ENCODE data around the gene GAS2. TPM values are rescaled to one million over a fixed set of nuclear protein-coding genes. Genes with fewer than 3 reads are reported as not detected.
A peak's percentile ranks its signal among the peaks of the same experiment; 100 is the strongest.

GAS2 gene
- total RNA-seq, 1 donor from 2014 or later: 3.3 TPM

DNA sequence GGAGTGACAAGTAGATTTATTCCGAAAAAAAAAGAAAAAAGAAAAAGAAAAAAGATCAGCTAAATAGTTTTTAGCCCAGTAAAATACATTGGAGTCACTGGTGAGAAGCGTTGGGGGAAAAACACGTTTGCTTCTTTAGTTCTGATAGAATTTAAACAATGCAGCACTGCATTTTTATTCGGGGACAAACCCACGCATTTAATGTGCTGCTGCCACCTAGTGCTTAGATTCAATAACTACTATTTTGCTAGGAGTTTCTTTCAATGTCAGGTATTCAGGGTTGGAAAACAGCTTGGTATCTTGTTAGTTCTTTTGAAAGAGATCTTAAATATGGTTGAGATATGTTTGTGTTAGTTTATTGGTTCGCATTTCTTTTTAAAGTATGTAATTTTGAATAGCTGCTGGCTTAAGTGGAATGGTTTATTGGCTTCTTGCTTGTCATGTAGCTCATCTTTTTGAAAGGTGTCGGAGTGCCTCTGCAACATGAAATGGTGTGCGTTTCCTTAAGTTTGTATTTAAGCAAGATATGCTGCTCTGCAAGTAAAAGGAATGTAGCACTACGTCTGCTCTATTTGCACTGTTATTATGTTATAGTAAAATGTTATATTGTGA, 121.2 kb downstream of the GAS2 start:
- peak; percentile 12 for DNase-seq (ENCODE audit: low spot score)

DNA sequence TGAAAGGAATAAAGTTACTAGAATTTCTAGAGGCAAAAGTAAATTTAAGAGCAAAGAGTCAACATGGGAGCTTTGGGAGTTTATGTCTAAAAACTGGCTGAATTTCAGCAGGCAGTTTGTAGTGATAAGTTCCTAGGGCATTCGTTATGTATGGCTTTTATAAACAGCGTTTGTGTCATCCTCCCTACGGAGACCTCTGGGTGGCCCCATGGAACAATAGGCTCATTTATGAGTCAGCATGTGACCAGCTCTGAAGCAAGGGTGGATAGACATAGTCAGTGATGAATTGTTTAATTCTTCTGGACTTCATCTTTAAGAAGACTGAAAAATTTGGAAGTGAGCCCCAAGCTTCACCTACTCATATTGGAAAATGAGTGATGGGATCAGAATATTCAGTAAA, 126.1 kb downstream of the GAS2 start:
- peak; percentile 19 for DNase-seq (ENCODE audit: low spot score)

DNA sequence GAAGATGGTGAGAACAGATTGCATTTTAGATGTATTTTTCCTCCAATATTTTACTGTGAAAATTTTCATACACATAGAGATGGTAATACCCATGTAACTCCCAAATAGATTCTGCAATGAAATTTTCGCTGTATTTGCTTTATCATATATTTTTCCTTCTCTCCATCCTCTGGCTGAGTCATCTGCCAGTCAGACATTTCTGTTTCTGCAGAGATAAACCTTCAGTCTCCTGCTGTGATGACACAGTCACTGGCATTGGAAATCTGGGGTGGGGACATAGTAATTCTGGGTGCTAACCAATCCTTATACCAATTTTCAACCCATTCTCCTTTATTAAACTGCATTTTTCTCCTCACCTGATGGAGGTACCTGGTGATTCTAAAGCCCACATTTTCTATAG, 129.5 kb downstream of the GAS2 start:
- no peak for DNase-seq (ENCODE audit: low spot score)

DNA sequence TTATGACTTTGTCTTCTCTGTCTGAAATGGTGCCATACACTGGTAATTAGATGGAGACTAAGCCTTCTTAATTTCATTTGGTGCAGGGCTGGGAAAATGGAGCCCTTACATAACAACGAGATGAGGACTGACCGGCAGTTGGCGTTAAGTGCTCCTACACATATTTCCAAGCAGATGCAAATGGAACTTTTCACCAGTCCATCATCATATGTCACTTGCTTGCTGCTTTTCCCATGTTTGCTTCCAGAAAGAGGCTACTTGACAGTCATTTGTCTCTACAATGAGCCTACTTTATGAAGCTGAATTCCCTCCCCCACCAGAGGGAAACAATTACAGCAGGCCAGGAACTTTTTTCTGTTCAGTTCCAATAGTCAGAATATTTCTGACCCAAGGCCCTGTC, 130.6 kb downstream of the GAS2 start:
- no peak for DNase-seq (ENCODE audit: low spot score)

DNA sequence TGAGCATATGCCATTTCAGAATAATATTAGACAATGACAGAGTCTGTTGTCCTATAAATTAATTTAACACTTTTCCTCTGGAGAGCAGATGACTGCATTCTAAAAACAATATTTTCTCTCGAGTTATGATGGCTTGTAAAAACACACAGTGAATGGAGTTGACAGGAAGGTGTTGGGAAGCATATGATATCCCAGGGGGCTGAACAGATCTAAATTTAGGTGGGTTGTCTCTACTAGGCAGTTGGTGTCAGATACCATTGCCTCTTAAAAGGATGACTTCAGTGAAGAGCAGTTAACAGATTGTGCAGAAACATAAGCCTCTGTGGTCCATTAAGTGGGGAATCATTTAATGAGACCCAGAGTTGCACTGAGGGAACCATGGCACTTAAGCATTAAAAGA, 132.5 kb downstream of the GAS2 start:
- DNase-seq (ENCODE audit: low spot score): no peak

DNA sequence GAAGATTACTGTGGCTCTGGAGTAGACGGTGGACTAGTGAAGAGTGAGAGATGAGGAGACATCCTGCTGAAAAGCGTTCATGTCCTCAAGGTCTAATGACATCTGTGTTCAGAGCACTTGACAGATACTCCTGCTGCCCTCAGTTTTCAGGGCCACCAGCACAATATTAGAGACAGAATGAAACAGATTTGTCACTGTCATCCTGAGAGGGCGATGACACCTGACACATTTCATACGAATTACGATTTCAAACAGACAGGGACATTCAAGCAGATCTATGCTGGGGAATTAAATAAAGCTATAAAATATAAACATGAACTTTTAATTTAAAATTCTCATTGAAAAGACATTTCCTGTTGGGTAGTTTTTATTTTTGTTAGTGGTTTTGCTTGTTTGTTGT, 134.1 kb downstream of the GAS2 start:
- no peak for DNase-seq (ENCODE audit: low spot score)

DNA sequence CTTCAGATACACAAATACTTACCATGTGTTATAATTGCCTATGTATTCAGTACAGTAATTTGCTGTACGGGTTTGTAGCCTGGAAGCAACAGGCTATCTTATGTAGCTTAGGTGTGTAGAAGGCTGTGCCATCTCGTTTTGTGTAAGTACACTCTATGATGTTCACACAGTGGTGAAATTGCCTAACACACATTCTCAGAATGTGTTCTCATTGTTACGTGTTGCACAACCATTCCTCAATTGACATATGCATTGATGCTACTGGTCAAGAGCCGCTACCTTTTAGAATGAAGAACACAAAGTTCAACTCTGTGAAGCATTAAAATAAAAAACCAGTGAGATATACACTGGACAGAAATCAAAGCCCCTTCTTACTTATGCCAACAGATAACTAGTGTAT, 136.4 kb downstream of the GAS2 start:
- DNase-seq (ENCODE audit: low spot score): no peak

DNA sequence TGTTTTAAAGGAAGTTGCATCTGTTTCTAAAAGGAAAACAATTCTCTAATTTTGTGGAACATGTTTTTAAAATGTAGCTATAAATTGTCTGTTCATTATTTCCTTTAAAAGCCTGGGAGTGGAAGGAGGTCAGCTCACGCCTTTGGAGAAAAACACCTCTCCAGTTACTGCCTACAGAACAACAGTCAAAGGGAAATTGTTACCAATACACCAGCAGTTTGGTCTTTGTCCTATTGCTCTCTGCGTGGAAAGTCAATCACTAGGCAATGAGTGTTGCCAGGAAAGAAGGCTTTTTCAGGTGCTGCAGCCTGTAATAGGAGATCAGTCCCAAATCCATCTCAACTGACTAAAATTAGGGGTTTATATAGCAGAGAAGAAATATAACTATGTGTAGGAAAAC, 141.0 kb downstream of the GAS2 start:
- no peak for DNase-seq (ENCODE audit: low spot score)

DNA sequence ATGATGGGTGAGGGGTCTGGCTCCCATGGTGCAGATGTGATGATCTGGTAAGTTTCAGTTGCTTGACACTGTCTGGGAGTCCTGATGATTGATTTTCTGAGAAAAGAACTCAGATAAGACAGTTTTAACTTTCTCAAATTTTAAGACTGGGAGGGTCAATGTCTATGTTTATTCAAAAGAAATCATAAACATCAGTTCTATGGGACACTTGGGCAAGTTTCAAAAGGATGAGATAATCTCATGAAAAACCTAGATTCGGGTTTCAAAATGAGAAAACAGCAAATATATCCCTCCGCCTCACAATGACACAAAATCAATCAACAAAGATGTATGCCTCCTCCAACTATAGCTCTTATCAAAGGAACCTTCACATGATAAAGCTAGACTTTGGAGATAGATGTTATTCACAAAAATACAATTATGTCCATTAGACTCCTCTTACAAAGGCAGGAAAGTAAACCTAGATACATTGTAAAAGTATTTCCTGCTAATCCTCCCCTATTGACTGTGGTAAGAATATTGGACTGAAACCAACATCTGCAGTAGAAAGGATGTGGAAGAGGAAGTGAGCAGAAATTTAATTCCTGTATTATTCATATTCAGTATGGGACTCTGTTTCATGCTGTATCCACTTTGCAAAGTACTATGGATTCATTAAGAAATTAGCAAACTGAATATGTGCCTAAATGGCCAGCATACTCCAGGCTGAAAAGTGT, 141.6 kb downstream of the GAS2 start:
- DNase-seq (ENCODE audit: low spot score): no peak

DNA sequence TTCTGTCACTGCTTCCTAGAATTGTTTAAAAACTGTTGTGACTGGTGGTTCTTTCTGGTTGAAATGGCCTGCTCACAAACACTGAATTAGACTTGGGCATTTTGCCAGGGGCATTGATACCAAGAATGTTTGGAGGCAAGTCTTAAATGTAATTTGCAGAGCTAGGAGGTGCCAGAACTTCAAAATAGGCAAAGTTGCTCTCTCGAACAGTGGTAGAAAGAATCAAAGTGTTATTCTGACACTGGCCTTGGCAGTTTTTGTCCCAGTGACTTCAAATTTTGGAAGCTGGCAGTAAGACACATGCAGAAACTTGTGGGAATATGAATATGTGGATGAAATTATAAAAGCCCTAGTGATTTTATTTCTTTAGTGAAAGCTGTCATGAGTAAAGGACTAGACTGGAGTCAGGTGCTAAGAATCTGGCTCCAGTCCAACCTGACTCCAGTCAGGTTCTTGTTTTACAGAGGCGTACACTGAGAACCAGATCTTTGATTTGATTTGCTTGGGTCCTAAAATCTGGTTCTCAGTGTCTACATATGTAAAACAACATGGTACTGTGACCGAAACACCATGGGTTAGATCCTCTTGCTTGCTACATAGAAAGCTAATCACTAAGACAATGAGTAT, 142.3 kb downstream of the GAS2 start:
- no peak for DNase-seq (ENCODE audit: low spot score)

DNA sequence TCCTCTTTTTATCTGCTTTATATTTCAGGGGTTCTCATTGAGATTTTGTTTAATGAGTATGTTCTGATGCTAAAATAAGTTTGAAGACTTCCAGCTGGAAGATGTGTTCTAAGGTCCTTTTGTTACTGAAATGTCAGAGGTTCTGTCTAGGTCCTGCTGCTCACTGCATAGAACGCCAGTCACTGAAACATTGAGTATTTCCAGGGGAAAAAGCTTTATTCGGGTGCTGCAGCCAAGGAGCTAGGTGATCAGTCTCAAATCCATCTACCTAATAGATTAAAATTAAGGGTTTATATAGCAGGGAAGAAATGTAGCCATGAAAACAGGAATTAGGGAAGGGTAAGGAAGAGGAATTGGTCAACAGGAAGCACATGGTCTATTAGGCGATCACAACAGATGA, 143.5 kb downstream of the GAS2 start:
- DNase-seq (ENCODE audit: low spot score): no peak

DNA sequence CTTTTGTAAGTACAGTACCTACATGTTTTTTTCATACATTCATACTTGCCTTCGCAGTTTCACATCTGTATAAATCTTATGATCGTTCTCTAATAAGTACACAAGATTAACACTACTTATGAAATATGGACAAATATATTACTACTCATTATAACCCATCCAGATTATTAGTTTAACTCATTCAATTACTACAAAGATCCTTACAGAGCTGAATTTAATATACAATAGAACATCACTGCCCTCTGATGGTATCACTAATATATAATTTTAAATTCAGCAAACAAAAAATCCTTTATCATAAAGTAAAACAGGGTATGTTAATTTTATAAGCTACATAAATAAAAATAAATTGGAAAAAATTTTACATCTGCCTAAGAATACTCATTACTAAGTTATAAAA, 155.8 kb downstream of the GAS2 start:
- DNase-seq (ENCODE audit: low spot score): no peak

DNA sequence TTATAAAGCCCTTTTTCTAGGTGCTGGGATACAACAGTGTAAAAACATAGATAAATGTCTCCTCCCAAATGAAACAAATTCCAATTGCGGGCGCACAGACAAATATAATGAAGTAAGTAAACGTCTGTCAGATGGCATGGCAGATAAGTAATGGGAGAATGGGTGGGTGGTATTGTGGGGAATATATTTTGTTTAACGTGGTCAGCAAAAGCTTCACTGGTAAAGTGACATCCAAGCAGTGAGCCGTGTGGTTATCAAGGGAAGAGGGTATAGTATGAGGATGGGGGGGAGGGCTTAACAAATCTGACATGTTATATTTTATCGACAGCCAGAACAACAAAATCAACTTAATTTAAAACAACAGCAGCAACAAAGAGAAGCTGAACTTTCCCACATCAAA, 162.0 kb downstream of the GAS2 start:
- DNase-seq (ENCODE audit: low spot score): no peak

DNA sequence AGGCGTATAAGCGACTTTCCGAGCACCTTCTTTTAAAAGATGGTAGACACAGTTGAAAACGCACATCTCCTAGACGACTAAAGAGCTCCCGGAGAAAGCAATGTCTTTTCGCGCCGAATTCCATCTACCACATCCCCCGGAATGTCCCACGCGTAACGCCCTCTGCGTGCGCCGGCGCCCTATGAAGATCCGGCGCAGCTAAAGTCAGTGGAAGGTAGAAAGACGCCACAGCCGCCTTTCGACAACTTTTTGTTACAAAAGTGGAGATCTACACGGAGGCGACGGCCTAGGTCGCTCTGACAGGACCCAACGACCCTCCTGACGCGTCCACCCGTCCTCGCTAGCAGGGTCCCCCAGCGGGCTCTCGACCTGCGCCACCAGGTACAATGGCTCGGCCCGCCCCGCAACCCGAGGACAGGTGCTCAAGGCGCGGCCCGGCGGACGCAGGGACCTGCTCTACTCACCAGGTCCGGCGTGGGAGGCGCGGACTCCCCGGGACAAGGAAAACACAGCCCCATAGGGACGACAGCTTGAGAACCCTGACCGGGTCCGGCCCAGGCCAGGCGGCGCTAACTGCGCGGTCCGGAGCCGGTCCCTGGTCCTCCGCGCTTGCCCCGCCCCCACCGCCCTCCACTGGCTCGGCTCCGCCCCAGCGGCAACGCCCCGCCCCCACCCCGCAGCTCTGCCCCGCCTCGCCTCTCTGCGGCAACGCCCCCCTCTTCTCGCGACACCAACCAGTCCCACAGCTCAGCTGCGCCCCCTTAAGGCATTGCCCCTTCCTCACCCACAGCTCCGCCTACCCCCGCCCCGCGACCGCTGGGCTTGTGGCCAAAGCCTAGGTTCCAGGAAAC, 163.0 kb downstream of the GAS2 start, which contains the start of gene SVIP:
Gene SVIP (minus strand): TSS at position 571 of the 851 bp plus-strand sequence. CDS start 53 bp downstream, at position 518.
- DNase-seq (ENCODE audit: low spot score): peak; percentile 95

DNA sequence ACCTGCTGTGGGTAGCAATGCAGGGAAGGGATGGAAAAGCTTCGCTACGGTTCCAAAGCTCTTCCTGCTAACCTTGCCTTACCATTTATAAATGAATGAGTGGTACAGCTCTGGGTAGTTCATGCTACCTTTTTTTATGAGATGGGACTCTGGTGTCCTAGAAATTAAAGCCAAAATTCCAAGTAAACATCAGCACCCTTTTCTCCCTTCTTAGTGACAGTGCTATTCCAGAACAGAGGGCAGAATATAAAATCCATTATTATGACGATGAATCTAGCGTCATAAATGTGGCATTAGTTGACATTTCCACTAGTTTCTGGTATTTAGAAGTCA, 163.6 kb downstream of the GAS2 start:
- DNase-seq (ENCODE audit: low spot score): no peak

DNA sequence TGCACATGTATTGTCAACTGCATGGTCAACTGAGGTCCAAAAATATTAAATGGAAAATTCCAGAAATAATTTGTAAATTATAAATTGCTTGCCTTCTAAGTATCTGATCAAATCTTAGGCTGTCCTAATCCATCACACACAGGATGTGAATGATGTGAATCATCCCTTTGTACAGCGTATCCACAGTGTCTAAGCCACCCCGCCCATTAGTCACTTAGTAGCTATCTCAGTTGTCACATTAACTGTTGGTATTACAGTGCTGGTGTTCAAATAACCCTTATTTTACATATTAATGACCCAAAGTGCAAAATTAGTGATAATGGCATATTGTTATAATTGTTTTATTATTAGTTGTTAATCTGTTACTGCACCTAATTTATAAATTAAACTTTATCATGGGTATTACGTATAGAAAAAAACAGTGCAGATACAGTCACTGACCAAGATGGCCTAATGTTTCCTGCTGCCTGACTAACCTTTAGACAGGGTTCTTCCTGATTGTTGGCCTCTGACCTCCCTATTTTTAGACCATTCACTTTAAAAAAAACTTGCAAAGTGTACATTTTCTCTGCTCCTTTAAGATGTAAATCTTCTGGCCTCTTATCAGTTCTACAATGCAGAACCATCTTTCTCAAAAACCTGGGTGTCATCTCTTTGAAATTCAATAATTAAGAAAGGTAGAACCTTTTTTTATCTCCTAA, 166.1 kb downstream of the GAS2 start:
- DNase-seq (ENCODE audit: low spot score): no peak

DNA sequence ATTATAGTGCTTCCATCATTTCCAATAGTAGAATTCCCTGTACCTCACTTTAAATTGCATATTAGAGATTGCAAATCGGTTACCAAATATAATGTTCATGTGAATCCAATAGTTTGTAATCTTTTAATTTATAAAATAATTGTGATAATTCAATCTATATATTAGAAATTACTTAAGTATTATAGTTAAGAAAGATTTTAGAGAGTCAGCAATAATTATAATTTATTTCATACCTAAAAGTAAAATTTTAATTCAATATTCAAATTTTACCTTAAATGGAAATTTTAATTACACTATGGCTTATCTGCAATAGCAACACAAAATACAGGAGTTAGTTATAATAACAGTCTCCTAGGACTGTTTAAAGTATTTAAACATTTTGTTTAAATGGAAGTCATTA, 180.3 kb downstream of the GAS2 start:
- no peak for DNase-seq (ENCODE audit: low spot score)

DNA sequence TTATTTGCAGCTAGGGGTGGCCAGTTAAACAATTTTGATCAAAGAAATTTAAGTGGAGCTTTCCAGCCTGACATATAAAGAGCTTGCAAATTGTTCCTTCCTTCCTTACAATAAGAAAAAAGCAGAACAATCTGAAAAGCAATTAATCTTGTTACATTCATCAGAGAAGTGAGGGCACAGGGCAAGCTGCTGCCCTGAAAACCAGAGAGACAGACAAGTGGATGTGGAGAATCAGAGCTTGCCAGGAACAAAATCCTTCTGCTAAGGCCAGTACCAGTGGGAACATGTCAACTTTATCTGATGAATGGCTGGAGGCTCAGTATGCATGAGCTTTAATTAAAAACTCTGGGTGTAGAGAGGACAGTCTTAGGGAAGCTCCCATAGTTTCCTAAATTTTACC, 185.1 kb downstream of the GAS2 start:
- no peak for DNase-seq (ENCODE audit: low spot score)

DNA sequence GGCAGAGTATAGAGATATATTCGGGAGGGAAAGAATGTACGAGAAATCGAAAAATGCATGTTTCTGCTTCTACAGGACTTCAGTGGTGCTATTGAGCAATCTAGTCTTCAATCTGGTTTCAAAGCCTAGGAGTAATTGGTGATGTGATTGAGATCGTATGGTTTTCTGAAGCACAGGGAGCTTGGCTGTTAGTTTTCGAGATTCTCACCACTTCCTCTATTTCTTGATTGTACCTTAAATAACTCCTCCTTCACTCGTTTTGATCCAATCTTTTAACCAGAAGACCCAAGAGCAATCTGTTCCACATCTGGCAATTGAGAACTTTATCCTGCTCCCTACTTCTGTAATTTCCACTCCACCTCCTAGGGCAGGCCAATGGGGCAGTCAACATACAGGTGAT, 193.3 kb downstream of the GAS2 start:
- no peak for DNase-seq (ENCODE audit: low spot score)

DNA sequence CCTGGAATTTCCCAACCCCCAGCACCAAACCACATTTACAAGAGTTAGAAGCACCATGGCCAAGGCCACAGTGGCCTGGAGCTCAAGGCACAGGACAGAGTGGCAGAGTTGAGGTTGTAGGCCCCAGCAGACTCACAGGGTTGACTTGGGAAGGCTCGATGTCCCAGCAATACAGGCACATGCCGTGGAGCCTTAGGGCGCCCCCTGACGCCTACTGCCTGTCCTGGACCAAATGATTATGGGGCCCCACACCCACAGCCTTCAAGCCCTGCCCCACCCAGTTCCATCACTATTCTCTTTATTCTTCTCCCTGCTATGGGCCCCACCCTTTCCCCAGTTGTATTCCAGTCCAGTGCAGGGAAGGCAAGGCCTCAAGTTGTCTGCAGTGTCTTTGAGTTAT, 193.8 kb downstream of the GAS2 start, which contains the start of gene CCDC179:
Gene CCDC179 (minus strand): TSS at position 234 of the 400 bp plus-strand sequence. CDS start 53 bp downstream, at position 181.
- DNase-seq (ENCODE audit: low spot score): no peak

Measured in mucosa of gallbladder (tissue), 1 donor.